ENCODE measurements around the gene PARP1.
A peak's percentile ranks its signal among the peaks of the same experiment; 100 is the strongest.
"Not testable (repeated sequence)": the region's sequence is repeated elsewhere in the genome, so short reads cannot be mapped to it uniquely, and the experiment has no call there.

Gene PARP1

DNA sequence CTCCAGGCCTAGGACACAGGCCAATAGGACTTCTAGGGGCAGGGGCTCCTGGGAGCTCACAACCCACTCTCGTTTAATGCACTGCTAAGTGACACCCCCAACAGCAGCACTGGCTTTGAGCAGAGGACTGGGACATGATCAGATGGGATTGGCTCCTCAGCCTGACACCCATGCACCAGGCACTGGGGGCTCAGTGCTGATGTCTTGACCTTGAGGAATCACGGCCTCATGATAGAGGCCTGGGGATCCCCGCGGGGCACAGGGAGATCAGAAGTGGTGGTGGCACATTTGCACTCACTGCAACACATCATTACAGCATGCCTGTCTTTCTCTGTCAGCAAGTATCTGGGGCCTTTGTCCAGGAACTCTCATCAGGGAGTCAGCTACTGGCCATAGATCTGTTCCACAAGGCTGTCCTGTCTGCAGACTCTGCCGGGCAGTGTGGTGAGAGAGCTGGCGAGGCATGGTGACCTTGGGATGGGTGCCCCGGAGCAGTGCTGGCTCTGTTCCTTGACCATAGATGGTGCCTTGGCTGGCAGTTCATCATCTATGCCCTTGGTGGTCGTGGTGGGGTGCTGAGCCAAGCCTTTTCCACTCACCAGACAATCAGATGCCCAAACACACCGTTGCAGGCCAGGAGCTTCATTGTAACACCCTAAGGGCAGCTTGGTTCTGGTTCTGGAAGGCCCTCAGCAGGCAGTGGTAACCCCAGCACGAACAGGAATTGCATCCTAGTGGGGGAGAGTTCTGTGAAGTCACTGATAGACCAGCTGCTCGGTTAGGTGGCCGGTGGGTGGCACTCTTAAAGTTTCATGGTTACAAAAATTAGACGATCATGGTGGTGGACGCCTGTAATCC lies 22.2 kb upstream of the PARP1 start:
- no peak for DNase-seq (ENCODE audit: low spot score)
- no peak for FAIRE-seq

- peak; percentile 48 for DNase-seq (ENCODE audit: low spot score)
- FAIRE-seq, result no peak
Observed at GRCh38 chr1:226428791-226429461, 21.0 kb upstream of the PARP1 start.

- DNase-seq (ENCODE audit: low spot score), result no peak
- no peak for FAIRE-seq
Observed at GRCh38 chr1:226428348-226428747, 20.5 kb upstream of the PARP1 start.

- FAIRE-seq (no peak), DNase-seq (ENCODE audit: low spot score) (no peak)
Observed at GRCh38 chr1:226427131-226427530, 19.2 kb upstream of the PARP1 start.

GRCh38 chr1:226426395-226426794 lies 18.5 kb upstream of the PARP1 start:
- not testable (repeated sequence) for DNase-seq (ENCODE audit: low spot score); FAIRE-seq

DNA sequence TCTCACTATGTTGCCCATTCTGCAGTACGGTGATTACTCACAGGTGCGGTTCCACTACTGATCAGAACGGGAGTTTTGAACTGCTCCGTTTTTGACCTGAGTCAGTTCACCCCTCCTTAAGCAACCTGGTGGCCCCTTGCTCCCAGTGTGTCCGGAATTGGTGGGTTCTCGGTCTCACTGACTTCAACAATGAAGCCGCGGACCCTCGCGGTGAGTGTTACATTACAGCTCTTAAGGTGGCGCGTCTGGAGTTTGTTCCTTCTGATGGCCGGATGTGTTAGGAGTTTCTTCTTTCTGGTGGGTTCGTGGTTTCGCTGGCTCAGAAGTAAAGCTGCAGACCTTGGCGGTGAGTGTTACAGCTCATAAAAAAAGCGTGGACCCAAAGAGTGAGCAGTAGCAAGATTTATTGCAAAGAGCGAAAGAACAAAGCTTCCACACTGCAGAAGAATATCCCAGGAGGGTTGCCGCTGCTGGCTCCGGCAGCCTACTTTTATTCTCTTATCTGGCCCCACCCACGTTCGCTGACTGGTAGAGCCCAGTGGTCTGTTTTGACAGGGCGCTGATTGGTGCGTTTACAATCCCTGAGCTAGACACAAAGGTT lies 17.6 kb upstream of the PARP1 start:
- DNase-seq (ENCODE audit: low spot score), result no peak
- FAIRE-seq, result no peak

DNA sequence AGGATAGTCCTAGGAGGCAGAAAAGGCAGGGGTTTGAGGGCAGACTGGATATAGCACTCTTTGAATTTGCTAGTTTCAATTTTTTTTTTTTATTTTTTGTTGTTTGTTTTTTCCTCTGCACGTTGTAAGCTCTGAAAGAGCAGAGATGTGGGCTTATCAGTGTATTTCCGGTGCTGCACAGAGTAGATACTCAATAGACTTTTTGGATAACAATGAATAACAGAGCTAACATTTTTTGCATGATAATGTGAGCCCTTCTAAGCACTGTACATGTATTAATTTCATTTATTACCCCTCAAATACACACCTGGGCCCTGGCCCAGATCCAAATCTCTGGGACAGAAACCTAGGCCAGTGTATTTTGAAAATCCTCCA lies 17.1 kb upstream of the PARP1 start:
- FAIRE-seq (no peak), DNase-seq (ENCODE audit: low spot score) (no peak)

DNA sequence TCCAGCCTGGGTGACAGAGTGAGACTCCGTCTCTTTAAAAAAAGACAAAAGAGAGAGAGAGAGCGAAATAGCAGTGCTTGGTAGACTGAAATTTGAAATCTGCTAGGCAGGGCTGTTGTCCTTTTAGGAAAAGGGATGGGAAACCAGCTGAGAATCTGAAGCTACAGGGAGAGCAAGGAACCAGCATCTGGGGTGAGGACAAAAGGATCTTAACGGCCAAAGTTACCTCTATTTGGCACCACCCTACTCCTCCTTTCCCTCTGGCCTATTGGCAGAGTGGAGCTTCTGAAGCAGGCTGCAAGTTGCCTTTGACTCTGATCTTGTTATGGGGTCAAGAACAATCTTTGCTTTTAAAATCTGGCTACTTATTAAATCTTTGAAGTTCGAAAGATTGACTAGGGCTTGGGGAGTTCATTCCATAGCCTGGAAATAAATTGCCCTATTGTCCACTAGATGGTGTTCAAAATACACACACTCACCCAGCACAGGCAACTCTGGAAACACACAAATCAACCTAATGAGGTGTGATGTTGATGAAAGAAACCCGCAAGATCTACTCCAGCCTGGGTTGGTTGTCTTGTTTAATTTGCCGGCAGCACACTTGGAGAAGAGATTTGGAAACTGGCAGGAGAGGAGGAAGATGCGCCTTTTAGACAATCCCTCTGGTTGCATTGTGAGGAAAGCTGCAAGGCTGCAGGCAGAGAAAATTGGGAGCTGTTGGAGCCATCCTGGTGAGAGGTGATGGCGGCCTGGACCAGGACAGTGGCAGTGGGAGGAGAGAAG lies 16.5 kb upstream of the PARP1 start:
- FAIRE-seq (no peak), DNase-seq (ENCODE audit: low spot score) (peak; percentile 56)

DNA sequence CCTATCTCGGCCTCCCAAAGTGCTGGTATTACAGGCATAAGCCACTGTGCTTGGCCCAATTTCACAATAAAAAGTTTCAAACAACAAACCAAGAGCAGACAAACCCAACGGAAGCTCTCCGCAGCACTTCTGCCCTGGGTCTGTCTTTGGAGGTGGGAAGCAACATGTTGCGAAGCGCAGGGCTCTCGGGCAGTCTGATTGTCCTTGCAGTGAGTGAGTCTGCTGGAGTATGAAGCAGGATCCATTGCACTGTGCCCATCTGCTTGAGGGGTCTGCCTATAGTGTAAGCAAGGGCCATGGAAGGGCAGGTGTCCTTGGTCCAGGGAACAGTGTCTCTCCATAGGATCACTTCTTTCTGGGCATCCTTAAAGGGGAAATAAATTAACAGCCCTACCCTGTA lies 14.6 kb upstream of the PARP1 start:
- DNase-seq (ENCODE audit: low spot score), result no peak
- FAIRE-seq, result no peak

DNA sequence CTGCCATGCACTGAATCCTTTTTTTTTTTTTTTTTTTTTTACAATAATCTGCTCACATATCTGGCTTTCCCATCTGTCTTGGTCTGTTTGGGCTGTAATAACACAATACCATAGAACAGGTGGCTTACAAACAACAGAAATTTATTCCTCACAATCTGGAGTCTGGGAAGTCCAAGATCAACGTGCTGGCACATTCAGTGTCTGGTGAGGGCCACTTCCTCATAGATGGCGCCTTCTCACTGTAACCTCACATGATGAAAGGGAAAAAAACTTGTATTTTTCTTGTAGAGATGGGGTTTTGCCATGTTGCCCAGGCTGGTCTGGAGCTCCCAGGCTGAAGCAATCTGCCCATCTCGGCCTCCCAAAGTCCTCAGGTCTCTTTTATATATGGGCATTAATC lies 13.0 kb upstream of the PARP1 start:
- FAIRE-seq, result no peak

GRCh38 chr1:226420328-226420727 lies 12.4 kb upstream of the PARP1 start:
- DNase-seq (ENCODE audit: low spot score), result no peak
- FAIRE-seq, result no peak

More for the DNA sequence above, 13.0 kb upstream of the PARP1 start:
- DNase-seq (ENCODE audit: low spot score), result no peak

- no peak for DNase-seq (ENCODE audit: low spot score)
- no peak for FAIRE-seq
Observed at GRCh38 chr1:226419284-226420029, 11.6 kb upstream of the PARP1 start.

GRCh38 chr1:226417830-226418546 lies 10.1 kb upstream of the PARP1 start:
- DNase-seq (ENCODE audit: low spot score) (no peak), FAIRE-seq (no peak)

- no peak for FAIRE-seq
- no peak for DNase-seq (ENCODE audit: low spot score)
Observed at GRCh38 chr1:226417350-226417749, 9.5 kb upstream of the PARP1 start.

DNA sequence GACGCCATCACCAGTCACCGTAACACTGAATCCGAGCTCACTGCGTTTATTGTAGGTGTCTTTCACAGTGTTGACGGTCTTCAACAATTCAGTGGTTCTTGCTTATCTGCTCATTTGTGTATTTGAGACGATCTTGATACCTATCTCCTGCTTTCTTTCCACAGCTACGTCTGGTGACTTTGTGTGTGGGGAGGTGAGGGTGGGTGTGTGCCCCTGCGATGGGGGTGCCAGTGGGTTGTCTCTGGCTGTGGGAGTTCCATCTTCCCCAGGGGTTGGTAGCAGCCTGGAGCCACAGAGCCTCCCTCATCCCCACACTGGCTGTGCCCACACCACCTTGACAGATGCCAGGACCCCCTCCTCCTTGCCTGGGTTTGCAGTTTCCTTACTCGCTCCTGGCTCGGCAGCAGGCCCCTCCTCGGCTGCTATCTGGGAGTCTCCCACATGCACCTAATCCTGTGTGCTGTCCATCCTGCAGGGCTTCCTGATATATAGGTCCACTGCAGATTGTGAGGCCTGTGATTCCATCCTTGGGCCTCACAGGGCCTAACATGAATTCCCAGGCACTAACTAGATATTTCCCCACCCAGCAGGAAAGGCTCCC lies 6.3 kb upstream of the PARP1 start:
- no peak for DNase-seq (ENCODE audit: low spot score)
- no peak for FAIRE-seq

- no peak for DNase-seq (ENCODE audit: low spot score)
- FAIRE-seq, result no peak
Observed at GRCh38 chr1:226411619-226412018, 3.7 kb upstream of the PARP1 start.

DNA sequence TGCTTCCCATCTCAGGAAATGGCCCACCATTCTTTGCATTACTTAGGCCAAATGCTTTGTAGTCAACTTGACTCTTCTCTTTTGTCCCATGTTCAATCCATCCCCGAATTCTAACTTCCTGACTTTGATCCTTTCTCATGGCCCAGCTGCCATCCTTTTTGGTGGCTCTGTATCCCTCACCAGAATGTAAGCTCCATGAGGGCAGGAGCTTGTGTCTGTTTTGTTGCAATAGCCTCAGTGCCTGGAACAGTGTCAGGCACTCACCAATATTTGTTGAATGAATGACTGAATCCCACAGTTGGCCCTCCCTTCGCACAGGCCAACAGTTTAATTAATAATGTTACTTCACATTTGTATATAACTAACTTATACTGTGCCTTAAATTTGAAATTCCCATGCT lies 3.1 kb upstream of the PARP1 start:
- DNase-seq (ENCODE audit: low spot score) (no peak), FAIRE-seq (no peak)

DNA sequence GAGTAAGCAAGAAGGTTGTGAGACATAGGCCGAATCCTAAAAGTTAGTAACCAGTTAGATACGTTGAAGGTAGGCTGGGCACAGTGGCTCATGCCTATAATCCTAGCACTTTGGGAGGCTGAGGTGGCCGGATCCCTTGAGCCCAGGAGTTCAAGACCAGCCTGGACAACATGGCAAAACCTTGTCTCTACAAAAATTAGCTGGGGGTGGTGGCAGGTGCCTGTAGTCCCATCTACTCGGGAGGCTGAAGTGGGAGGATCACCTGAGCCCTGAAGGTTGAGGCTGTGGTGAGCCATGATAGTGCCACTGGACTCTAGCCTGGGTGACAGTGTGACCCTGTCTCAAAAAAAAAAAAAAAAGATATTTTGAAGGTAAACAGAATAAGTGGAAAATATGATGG lies 1.5 kb upstream of the PARP1 start:
- DNase-seq (ENCODE audit: low spot score) (no peak), FAIRE-seq (no peak)

- FAIRE-seq, result no peak
- no peak for DNase-seq (ENCODE audit: low spot score)
Observed at GRCh38 chr1:226408285-226409184, 642 bp upstream of the PARP1 start.

Data from urothelium cell line (cell line).